GM21723 (cell line): ENCODE measurements around the gene SUSD6.
A peak's percentile ranks its signal among the peaks of the same experiment; 100 is the strongest.

ENCODE experiments used
- ATAC-seq: cut with Tn5 transposase; IDR thresholded peaks from one replicate; pipeline ENCODE4 v1.9.1; 2021; ENCODE audit warnings: mild to moderate bottlenecking, moderate library complexity; ENCODE audit not compliant: unreplicated experiment

SUSD6 gene

GRCh38 chr14:69611172-69612013 is at the start of gene SUSD6:
TSS of gene SUSD6 (plus strand) at chr14:69611596. CDS start at chr14:69658593, 46,997 bp downstream.
- ATAC-seq = peak; percentile 52

- ATAC-seq = no peak
Observed at GRCh38 chr14:69561893-69562292, 49.5 kb upstream of the SUSD6 start.

- ATAC-seq = no peak
Observed at GRCh38 chr14:69567563-69567962, 43.8 kb upstream of the SUSD6 start.

GRCh38 chr14:69569859-69570258 is 41.5 kb upstream of the SUSD6 start:
- no peak for ATAC-seq

GRCh38 chr14:69570836-69571330 is 40.5 kb upstream of the SUSD6 start:
- ATAC-seq = no peak

- ATAC-seq = no peak
Observed at GRCh38 chr14:69571449-69572029, 39.9 kb upstream of the SUSD6 start.

- no peak for ATAC-seq
Observed at GRCh38 chr14:69572030-69572840, 39.2 kb upstream of the SUSD6 start.

- ATAC-seq = no peak
Observed at GRCh38 chr14:69572841-69573135, 38.6 kb upstream of the SUSD6 start.

- ATAC-seq = no peak
Observed at GRCh38 chr14:69573205-69573830, 38.1 kb upstream of the SUSD6 start.

- ATAC-seq = no peak
Observed at GRCh38 chr14:69573831-69574262, 37.5 kb upstream of the SUSD6 start.

GRCh38 chr14:69574263-69574953 is 37.0 kb upstream of the SUSD6 start, which contains the start of gene CCDC177:
TSS of gene CCDC177 (minus strand) at chr14:69574871. CDS start at chr14:69573622, 1,249 bp downstream.
- no peak for ATAC-seq

- no peak for ATAC-seq
Observed at GRCh38 chr14:69574954-69575295, 36.5 kb upstream of the SUSD6 start.

GRCh38 chr14:69579476-69579875 is 31.9 kb upstream of the SUSD6 start:
- ATAC-seq = no peak

- no peak for ATAC-seq
Observed at GRCh38 chr14:69580009-69580577, 31.3 kb upstream of the SUSD6 start.

- ATAC-seq = no peak
Observed at GRCh38 chr14:69581316-69581935, 30.0 kb upstream of the SUSD6 start.

GRCh38 chr14:69582212-69582611 is 29.2 kb upstream of the SUSD6 start:
- ATAC-seq = no peak

- ATAC-seq = no peak
Observed at GRCh38 chr14:69582829-69583228, 28.6 kb upstream of the SUSD6 start.

GRCh38 chr14:69584389-69584788 is 27.0 kb upstream of the SUSD6 start:
- no peak for ATAC-seq

GRCh38 chr14:69586404-69586803 is 25.0 kb upstream of the SUSD6 start:
- ATAC-seq = no peak

GRCh38 chr14:69587389-69587788 is 24.0 kb upstream of the SUSD6 start:
- no peak for ATAC-seq
